Right lobe of liver (tissue), 4 donors: Measurements from ENCODE around the gene DPEP2NB.

ENCODE experiments used
- POLR2A ChIP-seq: fragments of 450-650 bp; IDR thresholded peaks from one replicate; pipeline ENCODE4 v1.6.1; 2017; ENCODE audit warnings: antibody characterized with exemption, mild to moderate bottlenecking
- TF ChIP-seq, protein P1 (sequence below), 4 donors: fragments of 200-600 bp in 3 of 4; fragments of 450-650 bp in 1 of 4; IDR thresholded peaks; one replicate each; pipeline versions ENCODE4 v1.5.1 to v1.8.0; 2016 to 2022; ENCODE audit warnings: antibody characterized with exemption in 4 of 4, mild to moderate bottlenecking in 2 of 4
- donor health status: DM: no; HTN: no; CAD: no.
- donor health status: DM: no; HTN: no; CAD: no.
- donor health status: DM: no; HTN: yes; CAD: no.

- no peak for TF ChIP-seq POLR2A
- TF ChIP-seq, protein P1, sequence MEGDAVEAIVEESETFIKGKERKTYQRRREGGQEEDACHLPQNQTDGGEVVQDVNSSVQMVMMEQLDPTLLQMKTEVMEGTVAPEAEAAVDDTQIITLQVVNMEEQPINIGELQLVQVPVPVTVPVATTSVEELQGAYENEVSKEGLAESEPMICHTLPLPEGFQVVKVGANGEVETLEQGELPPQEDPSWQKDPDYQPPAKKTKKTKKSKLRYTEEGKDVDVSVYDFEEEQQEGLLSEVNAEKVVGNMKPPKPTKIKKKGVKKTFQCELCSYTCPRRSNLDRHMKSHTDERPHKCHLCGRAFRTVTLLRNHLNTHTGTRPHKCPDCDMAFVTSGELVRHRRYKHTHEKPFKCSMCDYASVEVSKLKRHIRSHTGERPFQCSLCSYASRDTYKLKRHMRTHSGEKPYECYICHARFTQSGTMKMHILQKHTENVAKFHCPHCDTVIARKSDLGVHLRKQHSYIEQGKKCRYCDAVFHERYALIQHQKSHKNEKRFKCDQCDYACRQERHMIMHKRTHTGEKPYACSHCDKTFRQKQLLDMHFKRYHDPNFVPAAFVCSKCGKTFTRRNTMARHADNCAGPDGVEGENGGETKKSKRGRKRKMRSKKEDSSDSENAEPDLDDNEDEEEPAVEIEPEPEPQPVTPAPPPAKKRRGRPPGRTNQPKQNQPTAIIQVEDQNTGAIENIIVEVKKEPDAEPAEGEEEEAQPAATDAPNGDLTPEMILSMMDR (IDR thresholded peaks at IDR 0.05): no peak
These were observed 19.0 kb downstream of the DPEP2NB start for GRCh38 chr16:67996666-67997065.
